Putamen (tissue), 1 donor: ENCODE data around the gene RIMS3.
A peak's percentile ranks its signal among the peaks of the same experiment; 100 is the strongest.
"Not testable (repeated sequence)": the region's sequence is repeated elsewhere in the genome, so short reads cannot be mapped to it uniquely, and the experiment has no call there.

ENCODE experiments used
- DNase-seq: peaks from one replicate; pipeline ENCODE4 v3.0.0-alpha.2; 2016; ENCODE audit warnings: low spot score

RIMS3 gene

GRCh38 chr1:40630488-40631223, 34.8 kb downstream of the RIMS3 start:
- DNase-seq, result no peak

- not testable (repeated sequence) for DNase-seq
These were observed 35.9 kb downstream of the RIMS3 start for GRCh38 chr1:40629546-40629945.

GRCh38 chr1:40628903-40629292, 36.6 kb downstream of the RIMS3 start:
- no peak for DNase-seq

DNA sequence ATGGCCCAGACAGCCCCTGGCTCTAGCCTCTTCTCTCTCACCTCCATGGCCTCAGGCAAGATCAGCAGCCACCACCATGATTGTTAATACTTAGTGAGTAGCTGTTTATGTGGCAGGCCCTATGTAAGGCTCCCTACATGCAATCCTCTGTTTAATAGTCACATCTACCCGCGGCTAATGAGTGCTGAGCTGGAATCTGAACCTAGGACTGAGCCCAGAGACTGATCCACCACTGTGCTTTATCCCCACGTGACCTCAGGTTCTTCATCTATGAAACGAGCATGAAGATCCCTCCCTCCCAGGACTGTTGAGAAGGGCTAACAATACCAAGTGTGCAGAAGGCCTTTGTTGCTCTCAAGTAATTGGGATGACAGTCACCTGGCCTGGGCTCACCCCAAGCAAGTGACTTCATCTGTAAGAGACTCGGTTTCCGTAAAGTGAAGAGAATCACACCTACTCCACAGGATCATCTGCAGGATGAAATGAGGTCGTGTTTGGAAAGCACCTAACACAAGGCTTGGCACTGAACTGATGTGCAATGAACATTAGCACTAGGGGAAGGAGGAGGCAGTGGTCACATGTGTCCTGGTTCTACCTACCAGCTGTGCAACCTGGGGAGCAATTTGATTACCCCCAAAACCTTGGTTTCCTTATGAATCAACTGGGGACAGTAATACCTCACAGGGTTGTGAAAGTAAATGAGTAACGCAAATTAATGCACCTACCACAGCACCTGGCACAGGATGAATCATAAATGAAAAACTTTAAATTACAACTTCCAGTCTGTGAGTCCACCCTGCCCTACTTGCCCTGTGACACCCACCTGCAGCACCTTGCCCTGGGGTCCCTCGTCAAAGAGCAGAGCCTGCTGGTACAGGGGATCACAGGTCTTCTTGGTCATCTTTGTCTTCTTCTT, 37.2 kb downstream of the RIMS3 start:
- DNase-seq, result no peak

DNA sequence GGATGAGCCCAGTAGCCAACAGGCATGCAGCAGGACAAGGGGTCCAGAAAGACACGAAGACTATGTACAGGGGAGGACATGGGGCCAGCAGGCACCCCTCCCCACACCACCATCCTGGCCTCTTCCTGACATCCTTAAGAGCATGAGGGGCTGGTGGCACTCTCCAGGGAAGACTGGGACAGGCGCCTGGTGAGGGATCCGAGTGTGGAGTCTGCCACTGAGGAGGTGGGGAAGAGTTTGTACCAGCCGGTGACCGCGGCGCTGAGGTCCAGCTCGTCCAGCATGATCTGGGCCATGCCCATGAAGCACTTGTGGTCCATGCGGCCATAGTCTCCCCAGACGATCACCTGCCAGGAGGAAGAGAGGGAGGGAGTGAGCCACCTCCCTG, 39.1 kb downstream of the RIMS3 start:
- DNase-seq, result no peak

DNA sequence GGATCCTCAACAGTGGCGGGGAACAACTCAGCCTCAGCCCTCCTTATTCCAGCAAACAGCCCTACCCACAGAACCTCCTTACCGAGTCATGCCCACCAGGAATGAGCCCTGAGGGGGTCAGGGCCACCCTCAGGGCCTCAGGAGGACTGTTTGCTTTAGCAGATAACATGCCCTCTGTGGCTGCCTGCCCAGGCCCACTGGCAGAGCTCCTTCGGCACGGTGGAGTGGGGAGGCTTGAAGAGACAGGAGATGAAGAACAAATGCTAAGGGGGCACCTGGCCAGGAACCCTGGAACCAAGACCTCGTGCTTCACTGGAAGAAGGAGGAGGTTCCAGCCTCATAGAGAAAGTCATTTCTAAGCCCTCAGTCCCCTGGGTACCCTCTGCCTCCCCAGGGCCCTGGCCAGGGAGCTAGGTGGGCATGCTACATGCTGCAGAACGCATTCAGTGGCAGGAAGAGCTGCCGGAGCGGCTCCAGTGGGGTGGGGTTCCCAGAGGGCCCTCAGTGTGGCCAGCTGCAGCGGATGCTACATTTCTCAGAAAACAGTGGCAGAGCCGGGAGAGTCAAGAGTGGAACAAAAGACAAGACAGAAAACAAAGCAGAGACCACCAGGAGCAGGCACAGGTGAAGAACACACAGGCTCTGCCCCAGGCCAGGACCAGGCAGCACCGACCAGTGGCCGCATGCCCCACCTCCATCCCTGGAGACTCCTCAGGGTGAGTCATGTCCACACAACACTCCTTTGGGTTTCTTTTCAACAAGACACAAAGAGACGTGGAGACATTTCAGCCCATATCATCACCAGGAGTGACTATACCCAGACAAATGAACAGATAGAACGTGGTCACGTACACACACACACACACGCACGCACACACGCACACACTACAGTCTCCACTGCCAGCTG, 39.8 kb downstream of the RIMS3 start:
- DNase-seq, result no peak

DNA sequence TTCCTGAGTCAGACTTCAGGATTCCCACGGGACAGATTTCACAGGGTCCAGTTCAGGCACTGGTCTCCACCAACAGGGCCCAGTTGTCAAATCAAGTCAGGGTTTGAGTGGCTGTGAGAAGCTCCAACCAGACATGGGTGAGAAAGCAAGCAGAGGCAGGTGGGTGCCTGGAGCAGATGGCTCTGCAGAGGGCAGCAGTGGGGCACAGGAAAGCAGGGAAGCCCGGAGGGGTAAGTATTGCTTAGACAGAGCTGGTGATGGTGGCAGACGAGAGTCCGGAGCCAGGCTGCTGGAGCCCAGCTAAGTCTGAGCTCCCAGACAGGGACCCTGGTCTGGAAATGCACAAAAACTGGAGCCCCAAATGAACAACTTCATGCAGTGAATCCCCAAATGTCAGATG, 40.4 kb downstream of the RIMS3 start:
- DNase-seq, result no peak

DNA sequence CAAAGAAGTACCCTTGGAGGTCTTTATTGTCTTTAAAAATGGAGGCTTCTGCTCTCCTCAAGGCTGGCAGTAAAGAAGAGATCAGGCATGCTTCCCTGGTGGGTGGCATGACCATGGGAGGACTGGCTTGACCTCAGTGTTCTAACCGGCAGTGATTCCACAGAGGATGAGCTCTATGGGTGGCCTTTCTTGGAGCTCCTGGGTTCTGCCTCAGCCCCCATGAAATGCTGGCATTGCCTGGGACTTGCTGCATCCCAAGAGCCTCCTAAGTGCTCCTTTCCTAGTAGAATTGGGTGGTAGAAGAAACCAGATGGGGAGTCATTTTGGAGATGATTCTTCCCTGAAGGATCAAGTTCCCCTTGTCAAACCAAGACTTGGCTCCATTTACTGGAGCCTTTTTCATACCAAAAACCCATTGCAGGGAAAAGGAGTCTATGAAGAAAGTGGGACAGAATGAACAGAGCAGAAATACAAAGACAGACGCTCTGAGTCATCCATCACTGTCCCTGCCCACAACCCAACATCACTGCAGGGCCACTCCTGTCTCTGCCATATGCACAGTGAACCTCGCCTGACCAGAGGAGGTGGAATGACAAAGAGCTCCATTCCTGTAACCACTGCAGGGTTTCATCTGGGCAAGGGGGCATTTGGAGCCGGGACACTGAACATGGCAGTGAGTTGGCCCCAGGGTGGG, 42.4 kb downstream of the RIMS3 start:
- DNase-seq, result no peak

DNA sequence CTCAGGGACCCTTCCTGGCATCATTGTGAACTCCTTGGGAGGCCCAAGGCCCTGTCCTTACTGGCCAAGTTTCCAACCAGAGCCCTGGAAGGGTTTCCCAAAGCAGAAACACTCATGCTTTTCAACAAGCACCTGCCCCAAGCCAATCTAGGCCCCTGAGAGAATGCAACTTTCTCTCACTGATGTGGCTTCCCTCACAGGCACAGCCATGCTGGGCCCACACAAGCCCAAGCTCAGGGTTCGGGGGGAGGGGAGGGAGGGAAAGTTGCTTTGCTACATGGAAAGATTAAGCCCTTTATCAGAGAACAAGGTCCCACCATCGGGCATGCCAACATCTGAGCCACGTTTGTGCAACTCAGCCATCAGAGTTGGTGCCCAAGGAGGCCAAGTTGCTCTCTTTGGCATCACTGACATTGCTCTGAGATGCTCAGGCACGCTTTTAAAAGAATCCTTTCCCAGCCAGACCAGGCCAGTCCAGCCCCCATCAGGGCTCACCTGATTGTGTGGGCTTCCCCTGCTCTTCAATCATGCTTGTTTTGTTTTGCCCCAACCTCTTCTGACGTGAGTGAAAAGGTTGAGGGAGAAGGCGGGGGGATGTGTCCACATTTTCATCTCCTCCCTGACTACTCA, 43.5 kb downstream of the RIMS3 start:
- DNase-seq, result no peak

DNA sequence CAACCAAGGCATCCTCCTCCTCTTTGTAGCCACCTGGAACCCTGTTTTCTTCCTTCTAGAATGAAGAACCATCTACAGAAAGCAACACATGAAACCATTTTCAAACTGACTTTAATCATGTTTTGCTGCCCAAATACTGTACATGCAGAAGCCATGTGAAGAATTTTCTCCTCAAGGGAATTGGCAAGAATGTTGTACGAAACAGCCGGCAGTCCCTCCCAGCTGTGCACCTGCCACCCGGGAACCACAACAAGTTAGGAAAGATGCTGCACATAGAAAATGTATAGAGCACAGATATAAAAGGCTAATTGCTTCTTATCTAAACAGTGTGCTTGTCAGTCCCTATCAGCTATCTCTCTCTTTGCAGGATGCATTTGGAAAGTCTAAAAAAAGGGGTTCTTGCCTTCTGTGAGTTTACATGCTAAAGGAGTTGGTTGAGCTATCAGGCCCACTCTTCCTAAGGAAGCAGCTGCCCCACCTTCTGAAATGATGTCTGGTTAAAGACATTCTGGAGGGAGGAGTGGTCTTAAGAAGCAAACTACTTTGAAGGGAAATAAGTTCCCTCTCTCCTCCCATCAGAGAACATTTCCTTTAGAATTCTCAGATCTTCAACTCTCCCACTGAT, 44.8 kb downstream of the RIMS3 start:
- no peak for DNase-seq

- no peak for DNase-seq
These were observed 45.3 kb downstream of the RIMS3 start for GRCh38 chr1:40620150-40620549.

GRCh38 chr1:40618108-40618507, 47.4 kb downstream of the RIMS3 start:
- no peak for DNase-seq

DNA sequence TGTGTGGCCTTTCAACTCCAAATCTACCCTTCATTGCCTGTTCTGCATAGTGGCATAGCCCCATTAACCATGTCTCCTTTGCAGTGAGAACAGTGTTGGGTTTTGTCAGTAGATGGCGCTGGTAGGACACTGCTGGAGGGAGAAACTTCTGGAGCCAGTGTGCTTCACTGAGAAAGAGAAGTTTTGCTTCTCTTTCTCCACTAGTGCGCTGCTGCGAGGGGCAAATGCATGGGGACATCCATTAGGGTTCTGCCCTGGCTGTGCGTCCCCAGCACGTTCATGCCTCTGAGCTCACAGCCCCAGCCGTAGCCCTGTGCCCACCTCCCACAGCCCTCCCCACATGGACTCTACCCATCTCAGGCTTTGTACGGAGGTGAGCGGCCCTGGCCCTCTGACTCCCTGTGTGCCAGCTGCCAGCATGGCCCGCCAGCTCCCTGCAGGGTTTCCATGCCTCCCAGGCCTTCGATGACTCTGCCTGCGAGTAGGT, 53.1 kb downstream of the RIMS3 start:
- DNase-seq, result peak; percentile 65

GRCh38 chr1:40610156-40610555, 55.3 kb downstream of the RIMS3 start:
- DNase-seq, result no peak

- DNase-seq, result no peak
These were observed 57.6 kb downstream of the RIMS3 start for GRCh38 chr1:40607921-40608320.

- no peak for DNase-seq
These were observed 58.5 kb downstream of the RIMS3 start for GRCh38 chr1:40606978-40607377.

GRCh38 chr1:40606194-40606593, 59.3 kb downstream of the RIMS3 start:
- DNase-seq, result no peak

GRCh38 chr1:40599926-40600325, 65.6 kb downstream of the RIMS3 start:
- no peak for DNase-seq

DNA sequence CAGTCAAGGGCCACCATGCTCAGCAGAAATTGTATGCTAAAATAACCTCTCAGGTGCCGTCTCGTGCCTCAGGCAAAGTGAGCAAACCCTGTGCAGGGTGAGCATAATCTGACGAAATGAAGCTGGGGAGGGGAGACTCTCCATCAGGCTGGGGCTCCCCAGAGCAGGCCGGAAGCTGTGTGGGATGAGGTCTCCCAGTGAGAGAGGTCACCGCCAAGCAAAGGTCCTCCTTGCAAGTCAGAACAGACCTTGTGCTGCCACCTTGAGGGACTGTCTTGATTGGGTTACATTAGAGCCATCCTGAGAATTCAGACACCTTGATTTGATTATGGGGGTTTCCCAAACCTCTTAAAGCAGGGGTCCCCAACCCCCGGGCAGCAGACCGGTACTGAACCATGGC, 69.9 kb downstream of the RIMS3 start:
- DNase-seq, result no peak

DNA sequence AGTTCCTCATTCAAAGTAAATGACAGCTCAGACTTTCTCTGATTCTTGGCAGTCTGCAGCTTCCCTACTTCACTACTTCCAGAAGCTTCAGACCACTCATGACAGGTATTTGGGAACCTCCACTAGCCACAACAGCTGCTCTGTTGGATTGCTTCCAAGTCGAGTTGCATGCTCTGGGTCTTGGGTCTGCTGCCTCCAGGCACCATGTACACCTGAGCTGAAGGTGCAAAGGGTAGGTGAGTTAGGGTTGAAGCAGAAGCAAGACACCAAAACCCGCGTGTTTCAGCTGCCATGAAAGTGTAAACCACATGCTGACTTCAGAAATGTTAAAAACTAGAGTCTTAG, 71.3 kb downstream of the RIMS3 start:
- DNase-seq, result no peak
